ENCODE data around the gene NDUFAF8.

The NDUFAF8 gene

GRCh38 chr17:81259058-81259605 lies 20.0 kb downstream of the NDUFAF8 start:
- no peak for TF ChIP-seq CTCF (IDR thresholded peaks at IDR 0.05; ENCODE audit: insufficient read depth, low read depth, low read length, missing control alignments)
- no peak overlapping the region for H3K4me3 ChIP-seq (ENCODE audit: low read depth, low read length)
- no peak for DNase-seq (ENCODE audit: low read depth)

- H3K4me3 ChIP-seq (ENCODE audit: low read depth, low read length): no peak overlapping the region
- no peak for DNase-seq (ENCODE audit: low read depth)
- no peak for TF ChIP-seq CTCF (IDR thresholded peaks at IDR 0.05; ENCODE audit: insufficient read depth, low read depth, low read length, missing control alignments)
Measured at GRCh38 chr17:81260171-81260570, 21.1 kb downstream of the NDUFAF8 start.

- no peak for TF ChIP-seq CTCF (IDR thresholded peaks at IDR 0.05; ENCODE audit: insufficient read depth, low read depth, low read length, missing control alignments)
- DNase-seq (ENCODE audit: low read depth): no peak
- H3K4me3 ChIP-seq (ENCODE audit: low read depth, low read length): no peak overlapping the region
Measured at GRCh38 chr17:81260641-81261040, 21.5 kb downstream of the NDUFAF8 start.

GRCh38 chr17:81261096-81261495 lies 22.0 kb downstream of the NDUFAF8 start:
- no peak for TF ChIP-seq CTCF (IDR thresholded peaks at IDR 0.05; ENCODE audit: insufficient read depth, low read depth, low read length, missing control alignments)
- no peak overlapping the region for H3K4me3 ChIP-seq (ENCODE audit: low read depth, low read length)
- DNase-seq (ENCODE audit: low read depth): no peak

GRCh38 chr17:81261582-81262336 lies 22.6 kb downstream of the NDUFAF8 start:
- no peak overlapping the region for H3K4me3 ChIP-seq (ENCODE audit: low read depth, low read length)
- DNase-seq (ENCODE audit: low read depth): no peak
- no peak for TF ChIP-seq CTCF (IDR thresholded peaks at IDR 0.05; ENCODE audit: insufficient read depth, low read depth, low read length, missing control alignments)

GRCh38 chr17:81263371-81264181 lies 24.5 kb downstream of the NDUFAF8 start:
- TF ChIP-seq CTCF (IDR thresholded peaks at IDR 0.05; ENCODE audit: insufficient read depth, low read depth, low read length, missing control alignments): no peak
- no peak for DNase-seq (ENCODE audit: low read depth)
- no peak overlapping the region for H3K4me3 ChIP-seq (ENCODE audit: low read depth, low read length)

Data from GM12865 (cell line).